ENCODE measurements around the gene RIOX2. TPM values are rescaled to one million over a fixed set of nuclear protein-coding genes. Genes with fewer than 3 reads are reported as not detected.

Gene RIOX2
- total RNA-seq, 1 experiment from 2014 or later = 72.3 TPM

DNA sequence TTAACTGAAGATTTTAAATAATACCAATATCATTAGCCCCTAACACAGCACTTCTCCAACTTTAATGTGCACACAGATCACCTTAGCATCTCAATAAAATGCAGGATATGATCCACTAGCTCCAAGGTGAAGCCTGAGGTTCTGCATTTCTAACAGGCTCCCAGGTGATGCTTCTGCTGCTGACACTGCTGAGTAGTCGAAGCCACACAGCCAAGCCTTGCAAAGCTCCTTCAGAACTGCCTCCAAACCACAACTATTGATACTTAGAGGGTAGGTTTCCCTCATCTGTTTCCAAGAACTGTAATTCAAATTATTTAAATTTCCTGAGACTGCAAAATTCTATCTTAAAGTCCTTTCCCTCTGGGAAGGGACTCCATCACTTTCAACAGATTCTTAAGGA is 3.9 kb downstream of the RIOX2 start:
- Histone ChIP-seq H3K27me3 (no peaks in the 10 kb centered on the region), H3K9me3 (no peaks in the 10 kb centered on the region), H3K36me3 (peaks cover 39% of the 10 kb centered on the region), H3K4me3 (no peak overlapping the region)
- no peak for DNase-seq

DNA sequence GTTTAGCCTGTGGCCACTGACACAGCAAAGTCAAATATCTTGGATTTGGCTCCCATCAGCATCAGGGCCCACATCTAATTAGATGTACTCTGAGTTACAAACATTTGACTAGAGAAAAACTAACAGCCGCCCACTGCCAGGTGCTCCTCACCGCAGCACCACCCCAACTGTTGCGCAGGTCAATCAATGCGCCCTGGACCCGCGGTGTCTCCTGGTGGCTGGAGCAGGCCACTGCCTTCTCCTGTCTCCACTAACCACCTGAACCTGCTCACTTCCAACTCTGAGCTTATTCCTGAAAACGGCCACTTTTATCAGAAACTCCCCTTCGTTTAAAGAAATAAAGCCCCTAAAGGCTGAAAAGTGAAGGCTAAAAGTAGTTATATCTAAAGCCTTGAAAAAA is 4.3 kb downstream of the RIOX2 start:
- DNase-seq = no peak
- no peak overlapping the region for H3K4me3 ChIP-seq
- H3K9me3 ChIP-seq = no peaks in the 10 kb centered on the region
- no peaks in the 10 kb centered on the region for H3K27me3 ChIP-seq
- H3K36me3 ChIP-seq = peaks cover 43% of the 10 kb centered on the region

DNA sequence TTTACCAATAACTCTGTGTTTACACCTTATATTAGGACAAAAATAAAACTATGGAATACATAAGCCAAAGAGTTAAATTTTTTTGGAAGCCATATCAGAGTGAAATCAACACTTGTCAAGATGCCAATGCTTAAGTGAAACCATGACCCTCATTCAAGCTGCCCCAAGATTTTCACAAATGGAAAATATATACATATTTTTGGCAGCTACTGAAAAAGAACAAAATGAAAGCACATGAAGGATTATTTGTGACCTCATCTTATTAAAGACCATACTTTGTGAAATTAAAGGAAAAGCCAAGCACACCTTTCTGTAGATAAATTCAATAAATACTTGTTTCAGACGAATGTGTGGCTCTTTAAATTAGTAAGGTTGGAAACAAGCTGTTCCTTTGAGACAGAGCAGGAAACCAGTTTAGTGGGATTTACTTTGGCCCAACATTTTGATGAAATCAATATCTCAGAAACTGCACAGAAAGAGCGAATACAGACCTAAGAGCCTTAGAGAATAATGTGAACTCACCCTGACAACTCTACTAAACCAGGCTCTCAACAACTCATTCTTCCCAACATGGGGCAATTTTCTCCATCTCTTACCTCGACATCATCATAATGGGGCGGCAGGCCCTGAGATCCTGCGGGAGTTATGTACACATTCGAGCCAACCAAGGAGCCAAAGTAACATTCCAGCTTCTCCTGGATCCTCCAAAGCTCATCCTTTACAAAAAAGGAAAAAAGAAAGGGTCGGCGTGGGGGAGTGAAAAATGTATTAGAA is 11.1 kb downstream of the RIOX2 start:
- H3K36me3 ChIP-seq = peaks cover 75% of the 10 kb centered on the region
- H3K27me3 ChIP-seq = no peaks in the 10 kb centered on the region
- no peak for DNase-seq
- no peak overlapping the region for H3K4me3 ChIP-seq
- H3K9me3 ChIP-seq = no peaks in the 10 kb centered on the region

DNA sequence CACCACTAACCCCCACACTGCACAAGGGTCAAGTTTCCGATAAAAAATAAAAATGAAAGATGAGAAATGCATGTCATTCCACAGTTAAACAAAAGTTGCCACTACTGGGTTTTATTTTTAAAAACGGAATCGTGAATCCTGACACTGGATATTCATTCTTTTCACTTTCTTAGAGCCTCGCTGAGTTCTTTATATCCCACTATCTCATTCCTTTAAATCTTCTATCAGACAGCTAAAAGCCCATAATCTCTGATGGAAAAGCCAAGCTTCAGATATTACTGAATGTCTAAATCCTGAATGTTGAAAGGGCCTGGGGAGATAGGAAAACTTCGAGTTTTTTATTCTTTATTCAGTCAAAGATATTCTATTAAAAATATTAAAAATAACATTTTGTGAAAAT is 11.7 kb downstream of the RIOX2 start:
- H3K27me3 ChIP-seq = no peaks in the 10 kb centered on the region
- no peak overlapping the region for H3K4me3 ChIP-seq
- no peaks in the 10 kb centered on the region for H3K9me3 ChIP-seq
- peaks cover 76% of the 10 kb centered on the region for H3K36me3 ChIP-seq
- no peak for DNase-seq

DNA sequence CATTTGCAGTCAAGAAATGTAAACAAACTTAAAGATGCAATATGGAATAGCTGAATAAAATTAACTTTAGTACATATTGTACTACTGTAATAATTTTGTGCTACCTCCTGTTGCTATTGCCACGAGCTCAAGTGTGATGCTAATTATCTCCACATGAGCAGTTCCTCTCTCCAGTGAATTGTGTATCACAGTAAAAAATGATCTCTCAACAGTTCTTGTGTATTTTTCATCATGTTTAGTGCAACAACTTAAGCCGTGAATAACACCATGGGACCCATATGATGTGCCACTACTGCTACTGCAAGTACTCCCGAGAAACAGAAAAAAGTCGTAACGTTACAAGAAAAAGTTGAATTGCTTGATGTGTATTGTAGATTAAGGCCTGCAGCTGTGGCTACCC is 12.4 kb downstream of the RIOX2 start:
- Histone ChIP-seq H3K4me3 (no peak overlapping the region), H3K27me3 (no peaks in the 10 kb centered on the region), H3K36me3 (peaks cover 79% of the 10 kb centered on the region), H3K9me3 (no peaks in the 10 kb centered on the region)
- no peak for DNase-seq

DNA sequence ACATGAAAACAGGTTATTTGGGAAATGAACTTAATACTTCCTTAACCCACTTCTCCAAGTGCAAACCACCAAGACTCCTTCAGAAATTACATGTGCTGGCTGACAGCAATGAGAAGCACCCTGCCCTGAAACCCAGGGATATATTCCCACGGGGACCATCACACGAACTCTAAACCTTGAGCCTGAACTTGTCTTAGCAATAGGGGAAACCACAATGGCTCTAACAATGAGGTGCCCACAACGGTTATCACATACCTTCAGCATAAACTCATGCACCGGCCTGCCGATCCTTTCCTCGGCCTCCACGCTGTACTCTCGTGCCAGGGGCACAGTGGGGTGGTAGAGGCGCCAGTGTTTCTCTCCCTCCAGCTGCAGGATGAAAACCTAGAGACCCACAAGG is 13.4 kb downstream of the RIOX2 start:
- Histone ChIP-seq H3K4me3 (no peak overlapping the region), H3K9me3 (no peaks in the 10 kb centered on the region), H3K36me3 (peaks cover 83% of the 10 kb centered on the region), H3K27me3 (no peaks in the 10 kb centered on the region)
- no peak for DNase-seq

DNA sequence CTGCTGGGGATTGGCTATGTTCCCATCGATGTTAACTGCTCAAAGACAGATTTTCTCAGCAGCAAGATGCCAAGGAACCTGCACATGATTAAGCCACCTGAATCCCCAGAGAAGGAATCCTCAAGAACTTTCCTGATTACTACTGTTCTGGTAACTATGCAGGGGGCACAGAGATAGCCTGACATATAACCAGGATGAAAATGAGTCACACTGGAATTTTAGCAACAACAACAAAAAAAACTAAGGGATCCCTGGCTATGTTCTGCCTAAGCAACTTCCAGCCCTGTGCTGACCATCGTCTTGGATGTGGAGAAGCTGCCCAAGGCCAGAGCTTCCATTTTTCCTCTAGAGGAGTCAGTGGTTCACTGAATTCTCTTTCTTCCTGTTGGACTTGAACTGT is 13.8 kb downstream of the RIOX2 start:
- Histone ChIP-seq H3K4me3 (no peak overlapping the region), H3K27me3 (no peaks in the 10 kb centered on the region), H3K36me3 (peaks cover 83% of the 10 kb centered on the region), H3K9me3 (no peaks in the 10 kb centered on the region)
- DNase-seq = no peak

DNA sequence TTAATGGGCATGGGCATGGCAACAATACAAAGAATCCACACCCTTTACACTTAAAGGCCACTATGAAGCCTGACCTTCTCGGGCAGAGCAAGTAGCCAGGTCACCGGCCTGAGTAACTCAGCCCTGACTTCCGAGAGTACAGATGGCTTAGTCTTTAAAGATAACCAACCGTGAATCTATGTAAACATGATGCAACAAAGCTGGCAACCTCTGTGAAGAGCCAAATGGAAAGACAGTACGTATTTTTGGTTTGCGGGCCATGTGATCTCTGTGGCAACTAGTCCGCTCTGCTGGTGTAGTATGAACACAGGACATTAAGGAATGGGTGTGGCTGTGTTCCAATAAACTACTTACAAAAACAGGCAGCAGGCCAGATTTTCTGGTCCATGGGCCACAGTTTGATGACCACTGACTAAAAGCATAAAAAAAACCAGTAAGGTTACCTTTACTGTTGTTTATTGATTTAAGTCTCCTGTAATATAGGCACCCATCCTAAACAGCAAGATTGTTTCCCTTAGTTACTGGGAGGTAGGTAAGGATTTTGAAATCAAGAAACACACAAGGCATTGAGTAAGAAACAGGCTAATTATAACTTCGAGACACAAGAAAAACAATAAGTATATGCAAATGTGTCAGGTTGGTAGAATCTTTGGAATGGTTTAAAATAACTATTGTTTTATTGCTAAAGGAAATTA is 14.5 kb downstream of the RIOX2 start:
- Histone ChIP-seq H3K9me3 (no peaks in the 10 kb centered on the region), H3K36me3 (peaks cover 79% of the 10 kb centered on the region), H3K27me3 (no peaks in the 10 kb centered on the region), H3K4me3 (no peak overlapping the region)
- DNase-seq = no peak

DNA sequence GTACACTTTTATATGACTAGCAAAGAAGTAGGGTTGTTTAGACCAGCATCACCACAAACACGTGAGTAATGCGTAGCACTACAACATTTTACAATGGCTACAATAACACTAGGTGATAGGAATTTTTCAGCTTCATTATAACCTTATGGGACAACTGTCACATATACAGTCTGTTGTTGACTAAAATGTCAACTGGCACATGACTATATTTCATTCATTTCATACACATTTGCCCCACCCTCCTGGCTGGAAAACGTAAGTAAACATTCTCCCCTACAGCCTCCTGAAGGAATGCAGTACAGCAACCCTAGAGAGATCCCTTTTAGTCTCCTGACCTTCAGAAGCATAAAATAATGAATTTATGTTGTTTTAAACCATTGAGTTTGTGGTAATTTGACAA is 16.2 kb downstream of the RIOX2 start:
- Histone ChIP-seq H3K4me3 (no peak overlapping the region), H3K9me3 (no peaks in the 10 kb centered on the region), H3K36me3 (peaks cover 80% of the 10 kb centered on the region), H3K27me3 (no peaks in the 10 kb centered on the region)
- no peak for DNase-seq

DNA sequence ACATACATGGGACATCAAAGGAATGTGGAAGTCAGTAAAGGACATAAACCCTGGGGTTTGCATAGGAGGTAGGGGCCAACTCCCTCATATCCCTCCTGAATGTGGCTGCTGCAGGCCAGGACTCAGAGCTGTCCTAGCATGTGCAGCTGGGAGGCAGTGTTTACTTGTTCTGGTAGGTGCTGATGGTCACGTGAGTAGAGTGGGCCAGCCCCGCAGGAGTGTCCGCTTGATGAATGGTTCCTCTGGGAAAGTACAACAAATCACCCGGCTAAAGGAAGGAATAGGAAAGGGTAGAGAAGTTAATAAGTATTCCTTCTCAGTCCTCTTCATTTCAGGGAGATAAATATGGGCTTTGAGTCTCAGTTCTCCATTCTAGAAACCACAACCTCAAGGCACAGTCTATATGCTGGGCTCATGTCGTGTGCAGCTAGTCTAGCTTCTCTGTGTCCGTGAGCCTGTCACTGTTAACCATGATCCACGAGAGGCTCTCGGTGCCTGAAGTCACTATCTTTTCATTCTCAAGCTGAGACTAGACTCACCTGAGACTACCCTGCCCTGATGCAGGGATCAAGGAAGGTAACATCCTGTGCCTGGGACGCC is 17.9 kb downstream of the RIOX2 start:
- Histone ChIP-seq H3K27me3 (no peaks in the 10 kb centered on the region), H3K36me3 (peaks cover 83% of the 10 kb centered on the region), H3K4me3 (no peak overlapping the region), H3K9me3 (no peaks in the 10 kb centered on the region)
- no peak for DNase-seq

DNA sequence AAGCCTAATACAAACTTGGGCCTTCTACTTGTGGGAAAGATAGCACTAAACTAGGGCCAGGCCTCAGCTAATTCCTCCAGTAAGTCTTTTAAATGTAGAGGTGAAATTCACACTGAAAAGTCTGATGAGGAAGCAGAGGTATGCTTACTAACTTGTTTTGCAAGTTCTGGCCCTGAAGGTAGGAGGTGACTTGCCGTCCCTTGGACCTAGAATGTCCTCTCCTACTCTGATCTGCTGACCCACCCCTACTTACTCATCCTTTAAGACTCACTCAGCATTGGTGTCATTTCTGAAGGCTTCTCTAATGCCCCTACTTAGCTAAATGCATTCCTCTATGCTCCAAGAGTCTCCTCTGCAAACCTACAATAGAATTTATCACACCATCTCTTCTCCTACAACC is 19.4 kb downstream of the RIOX2 start:
- Histone ChIP-seq H3K36me3 (peaks cover 79% of the 10 kb centered on the region), H3K9me3 (no peaks in the 10 kb centered on the region), H3K27me3 (no peaks in the 10 kb centered on the region), H3K4me3 (no peak overlapping the region)
- DNase-seq = no peak

DNA sequence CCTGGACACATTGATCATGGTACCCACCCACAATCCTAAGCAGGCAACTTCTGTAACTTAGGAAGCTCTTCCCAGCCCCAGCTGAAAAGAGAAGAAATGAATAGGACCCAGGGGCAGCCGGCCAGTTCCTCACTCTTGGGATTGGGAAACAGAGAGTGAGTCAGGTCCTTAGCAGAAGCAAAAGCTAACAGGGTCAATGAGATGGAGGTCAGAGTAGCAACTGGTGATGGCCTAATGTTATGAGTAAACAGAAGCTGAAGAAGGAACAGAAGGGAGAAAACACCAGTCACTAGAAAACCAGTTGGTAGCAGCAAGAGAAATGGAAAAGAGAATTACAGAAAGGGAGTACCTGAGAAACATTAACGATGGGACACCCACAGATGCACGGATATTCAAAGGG is 20.0 kb downstream of the RIOX2 start:
- DNase-seq = peak; percentile 38

DNA sequence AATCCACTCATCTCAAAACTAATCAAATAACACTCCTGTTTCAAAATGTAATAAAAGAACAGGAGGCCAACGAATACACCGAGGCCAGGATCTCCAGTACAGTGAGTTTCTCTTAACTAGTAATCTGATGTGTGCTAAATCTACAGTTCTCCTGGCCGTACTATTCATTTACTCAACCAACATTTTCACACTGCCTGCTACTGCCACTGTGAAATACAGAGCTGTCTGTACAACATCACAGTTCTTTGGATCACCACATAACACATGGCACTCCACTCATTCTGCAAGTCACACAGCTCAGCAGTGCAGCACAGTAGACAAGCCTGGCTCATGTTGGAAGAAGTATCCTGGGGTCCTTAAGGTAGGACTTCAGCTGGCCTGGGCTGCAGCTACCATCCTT is 21.9 kb downstream of the RIOX2 start:
- Histone ChIP-seq H3K9me3 (no peaks in the 10 kb centered on the region), H3K4me3 (no peak overlapping the region), H3K36me3 (peaks cover 78% of the 10 kb centered on the region), H3K27me3 (no peaks in the 10 kb centered on the region)
- DNase-seq = no peak

More for the DNA sequence above, 20.0 kb downstream of the RIOX2 start:
- Histone ChIP-seq H3K9me3 (no peaks in the 10 kb centered on the region), H3K4me3 (no peak overlapping the region), H3K36me3 (peaks cover 79% of the 10 kb centered on the region), H3K27me3 (no peaks in the 10 kb centered on the region)

DNA sequence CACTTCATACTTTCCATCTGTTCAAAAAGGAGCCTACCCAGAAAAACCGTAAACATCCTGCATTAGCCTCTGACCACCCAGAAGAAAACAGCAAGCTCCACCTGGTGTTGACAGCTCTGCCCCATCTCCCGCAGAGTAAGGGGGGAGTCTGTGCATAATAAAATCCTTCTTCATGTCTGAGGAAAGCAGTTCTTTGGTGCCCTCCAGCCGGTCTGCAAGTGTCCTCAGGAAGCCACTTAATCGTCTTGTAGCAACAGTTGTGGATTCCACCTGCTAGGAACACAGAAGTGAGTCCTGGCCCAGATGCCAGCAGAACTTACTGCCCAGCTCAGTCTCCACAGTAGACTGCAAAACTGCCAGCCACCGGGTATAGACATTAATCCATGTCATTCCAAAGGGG is 22.5 kb downstream of the RIOX2 start:
- no peaks in the 10 kb centered on the region for H3K27me3 ChIP-seq
- H3K4me3 ChIP-seq = no peak overlapping the region
- DNase-seq = no peak
- no peaks in the 10 kb centered on the region for H3K9me3 ChIP-seq
- H3K36me3 ChIP-seq = peaks cover 80% of the 10 kb centered on the region

DNA sequence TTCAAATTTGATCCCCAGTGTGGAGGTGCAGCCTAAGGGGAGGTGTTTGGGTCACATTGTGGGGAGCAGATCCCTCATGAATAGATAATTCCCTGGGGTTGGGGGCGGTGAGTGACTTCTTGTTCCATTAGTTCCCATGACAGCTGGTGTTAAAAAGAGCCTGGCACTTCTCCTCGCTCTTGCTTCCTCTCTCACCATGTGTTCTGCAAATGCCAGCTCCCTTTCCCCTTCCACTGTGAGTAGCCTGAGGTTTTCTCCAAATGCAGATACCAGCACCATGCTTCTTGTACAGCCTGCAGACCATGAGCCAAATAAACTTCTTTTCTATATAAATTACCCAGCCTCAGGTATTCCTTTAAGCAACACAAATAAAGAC is 23.1 kb downstream of the RIOX2 start:
- Histone ChIP-seq H3K9me3 (no peaks in the 10 kb centered on the region), H3K36me3 (peaks cover 79% of the 10 kb centered on the region), H3K27me3 (no peaks in the 10 kb centered on the region), H3K4me3 (no peak overlapping the region)
- DNase-seq = no peak

DNA sequence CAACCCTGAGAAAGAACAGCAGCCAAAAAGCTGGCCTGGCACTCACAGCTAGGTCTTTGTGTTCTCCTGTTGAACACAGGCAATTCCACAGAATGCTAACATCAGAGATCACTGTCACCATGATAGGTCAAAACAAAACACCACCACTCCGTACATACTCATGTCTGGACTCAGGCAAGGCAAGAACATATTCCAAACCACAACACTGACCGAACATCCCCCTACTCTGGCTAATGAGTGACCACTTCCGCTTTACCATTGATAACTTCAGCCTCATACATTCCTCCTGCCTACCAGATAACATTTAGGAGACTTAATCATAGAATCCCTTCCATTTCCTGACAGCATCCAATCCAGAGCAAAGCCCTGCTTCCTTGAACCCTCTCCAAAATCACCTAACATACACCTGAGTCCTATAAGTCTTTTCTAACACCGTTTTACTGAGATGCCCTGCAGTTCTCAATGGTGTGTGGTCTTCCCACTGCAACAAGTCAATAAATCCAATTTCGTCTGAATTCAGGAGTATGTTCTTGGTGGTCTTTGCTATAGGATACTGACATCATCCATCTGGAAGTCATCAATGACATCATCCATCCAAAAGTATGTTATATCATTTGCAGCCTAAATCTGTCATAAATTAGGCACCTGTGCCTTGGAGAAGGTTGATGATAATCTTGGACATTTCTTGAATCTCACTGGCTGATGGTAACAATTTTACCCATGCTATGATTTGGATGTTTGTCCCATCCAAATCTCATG is 23.7 kb downstream of the RIOX2 start:
- no peaks in the 10 kb centered on the region for H3K9me3 ChIP-seq
- H3K36me3 ChIP-seq = peaks cover 76% of the 10 kb centered on the region
- no peaks in the 10 kb centered on the region for H3K27me3 ChIP-seq
- no peak for DNase-seq
- no peak overlapping the region for H3K4me3 ChIP-seq
